ENCODE results near the gene MAMLD1.
"Not testable (repeated sequence)": the region's sequence is repeated elsewhere in the genome, so short reads cannot be mapped to it uniquely, and the experiment has no call there.

Gene MAMLD1

GRCh38 chrX:150362599-150363481 is at the start of gene MAMLD1:
MAMLD1 (plus strand) TSS chrX:150363317; CDS start chrX:150445517, 82,200 bp downstream.
- DNase-seq (ENCODE audit: low read depth in 2 of 3, low spot score in 2 of 3), result peak in 1 of 3 experiments; percentile 26

- no peak for DNase-seq (ENCODE audit: low read depth in 2 of 3, low spot score in 2 of 3)
Observed at GRCh38 chrX:150313514-150313913, 49.6 kb upstream of the MAMLD1 start.

GRCh38 chrX:150314186-150314585 is 48.9 kb upstream of the MAMLD1 start:
- no peak for DNase-seq (ENCODE audit: low read depth in 2 of 3, low spot score in 2 of 3)

- no peak for DNase-seq (ENCODE audit: low read depth in 2 of 3, low spot score in 2 of 3)
Observed at GRCh38 chrX:150316564-150316963, 46.6 kb upstream of the MAMLD1 start.

- DNase-seq (ENCODE audit: low read depth in 2 of 3, low spot score in 2 of 3), result no peak
Observed at GRCh38 chrX:150323020-150323419, 40.1 kb upstream of the MAMLD1 start.

GRCh38 chrX:150324035-150324728 is 38.9 kb upstream of the MAMLD1 start:
- no peak for DNase-seq (ENCODE audit: low read depth in 2 of 3, low spot score in 2 of 3)

- no peak for DNase-seq (ENCODE audit: low read depth in 2 of 3, low spot score in 2 of 3)
Observed at GRCh38 chrX:150324919-150325318, 38.2 kb upstream of the MAMLD1 start.

GRCh38 chrX:150326541-150327247 is 36.4 kb upstream of the MAMLD1 start:
- no peak for DNase-seq (ENCODE audit: low read depth in 2 of 3, low spot score in 2 of 3)

GRCh38 chrX:150329282-150329681 is 33.8 kb upstream of the MAMLD1 start:
- DNase-seq (ENCODE audit: low read depth in 2 of 3, low spot score in 2 of 3), result no peak

- DNase-seq (ENCODE audit: low read depth in 2 of 3, low spot score in 2 of 3), result no peak
Observed at GRCh38 chrX:150329868-150330267, 33.2 kb upstream of the MAMLD1 start.

GRCh38 chrX:150332023-150332422 is 31.1 kb upstream of the MAMLD1 start:
- DNase-seq (ENCODE audit: low read depth in 2 of 3, low spot score in 2 of 3), result no peak

GRCh38 chrX:150334100-150334499 is 29.0 kb upstream of the MAMLD1 start:
- no peak for DNase-seq (ENCODE audit: low read depth in 2 of 3, low spot score in 2 of 3)

GRCh38 chrX:150334981-150335380 is 28.1 kb upstream of the MAMLD1 start:
- no peak for DNase-seq (ENCODE audit: low read depth in 2 of 3, low spot score in 2 of 3)

GRCh38 chrX:150337026-150337425 is 26.1 kb upstream of the MAMLD1 start:
- no peak for DNase-seq (ENCODE audit: low read depth in 2 of 3, low spot score in 2 of 3)

GRCh38 chrX:150337536-150337935 is 25.6 kb upstream of the MAMLD1 start:
- DNase-seq (ENCODE audit: low read depth in 2 of 3, low spot score in 2 of 3), result no peak

- no peak for DNase-seq (ENCODE audit: low read depth in 2 of 3, low spot score in 2 of 3)
Observed at GRCh38 chrX:150338615-150339014, 24.5 kb upstream of the MAMLD1 start.

GRCh38 chrX:150339736-150340135 is 23.4 kb upstream of the MAMLD1 start:
- DNase-seq (ENCODE audit: low read depth in 2 of 3, low spot score in 2 of 3), result no peak

GRCh38 chrX:150340326-150340725 is 22.8 kb upstream of the MAMLD1 start:
- not testable (repeated sequence) for DNase-seq (ENCODE audit: low read depth in 2 of 3, low spot score in 2 of 3)

GRCh38 chrX:150347471-150347870 is 15.6 kb upstream of the MAMLD1 start:
- DNase-seq (ENCODE audit: low read depth in 2 of 3, low spot score in 2 of 3), result no peak

GRCh38 chrX:150348365-150348764 is 14.8 kb upstream of the MAMLD1 start:
- DNase-seq (ENCODE audit: low read depth in 2 of 3, low spot score in 2 of 3), result no peak

- DNase-seq (ENCODE audit: low read depth in 2 of 3, low spot score in 2 of 3), result no peak
Observed at GRCh38 chrX:150352114-150352513, 11.0 kb upstream of the MAMLD1 start.

GRCh38 chrX:150352581-150352980 is 10.5 kb upstream of the MAMLD1 start:
- DNase-seq (ENCODE audit: low read depth in 2 of 3, low spot score in 2 of 3), result no peak

Measured in activated CD8-positive, alpha-beta memory T cell treated with anti-CD3 and anti-CD28 coated beads for 48 hours (primary cell).